Thyroid gland (tissue), 4 donors: ENCODE measurements around the gene SDC4. TPM values are rescaled to one million over a fixed set of nuclear protein-coding genes. Genes with fewer than 3 reads are reported as not detected.

ENCODE experiments used
- DNase-seq, 2 donors: peaks; one replicate each; pipeline ENCODE4 v3.0.0-alpha.2; 2019
- H3K27ac ChIP-seq, 3 donors: fragments of 200-600 bp; sonication (generic); 1 replicate in 2 of 3; 2 replicates in 1 of 3; pipeline ENCODE4 v1.5.1; 2016 to 2019; ENCODE audit warnings: mild to moderate bottlenecking in 1 of 3, moderate library complexity in 1 of 3
- H3K27me3 ChIP-seq: fragments of 200-600 bp; sonication (generic); one replicate; pipeline ENCODE4 v1.5.1; 2019
- H3K36me3 ChIP-seq, 2 donors: fragments of 200-600 bp; sonication (generic); one replicate each; pipeline ENCODE4 v1.5.1; 2016 to 2019
- H3K4me1 ChIP-seq, 2 donors: fragments of 200-600 bp; sonication (generic); one replicate each; pipeline ENCODE4 v1.5.1; 2017 to 2019
- H3K4me3 ChIP-seq, 3 donors: fragments of 200-600 bp; sonication (generic); replicated peaks in 1 of 3; 1 replicate in 2 of 3; 2 replicates in 1 of 3; pipeline ENCODE4 v1.5.1; 2016; ENCODE audit warnings: mild to moderate bottlenecking in 1 of 3
- H3K9me3 ChIP-seq: fragments of 200-600 bp; sonication (generic); one replicate; pipeline ENCODE4 v1.5.1; 2017
- POLR2A ChIP-seq, 2 donors: fragments of 450-650 bp; IDR thresholded peaks; one replicate each; pipeline ENCODE4 v1.6.1; 2017; ENCODE audit warnings: antibody characterized with exemption in 2 of 2, mild to moderate bottlenecking in 2 of 2, moderate library complexity in 1 of 2
- WGBS, 2 donors: methylation state at CpG; one replicate each; pipeline ENCODE4 v1.1.5; 2017; 5-methylcytosine and 5-hydroxymethylcytosine counted together
- intact Hi-C: fragments of 100-400 bp; cut with DNase I; formaldehyde crosslinking; loops from one replicate; pipeline ENCODE4 v1.15.1; 2023
- total RNA-seq, 4 donors: library from RNA; depleted of rRNA; stranded (reverse); fragments of >200 nt; gene quantifications; one replicate each; pipeline ENCODE4 v1.2.3, GENCODE V29; 2016
- TF ChIP-seq, protein P1 (sequence below), 6 experiments: fragments of 200-600 bp in 3 of 6; fragments of 450-650 bp in 3 of 6; sonication (generic) in 3 of 6; IDR thresholded peaks; one replicate each; pipeline ENCODE4 v1.5.1; 2016 to 2019; ENCODE audit warnings: antibody characterized with exemption in 6 of 6, mild to moderate bottlenecking in 2 of 6, inconsistent platforms in 1 of 6, moderate library complexity in 1 of 6

SDC4 gene
- total RNA-seq, 4 donors from 2014 or later = 35.5 to 101 (median 63.3) TPM

DNA sequence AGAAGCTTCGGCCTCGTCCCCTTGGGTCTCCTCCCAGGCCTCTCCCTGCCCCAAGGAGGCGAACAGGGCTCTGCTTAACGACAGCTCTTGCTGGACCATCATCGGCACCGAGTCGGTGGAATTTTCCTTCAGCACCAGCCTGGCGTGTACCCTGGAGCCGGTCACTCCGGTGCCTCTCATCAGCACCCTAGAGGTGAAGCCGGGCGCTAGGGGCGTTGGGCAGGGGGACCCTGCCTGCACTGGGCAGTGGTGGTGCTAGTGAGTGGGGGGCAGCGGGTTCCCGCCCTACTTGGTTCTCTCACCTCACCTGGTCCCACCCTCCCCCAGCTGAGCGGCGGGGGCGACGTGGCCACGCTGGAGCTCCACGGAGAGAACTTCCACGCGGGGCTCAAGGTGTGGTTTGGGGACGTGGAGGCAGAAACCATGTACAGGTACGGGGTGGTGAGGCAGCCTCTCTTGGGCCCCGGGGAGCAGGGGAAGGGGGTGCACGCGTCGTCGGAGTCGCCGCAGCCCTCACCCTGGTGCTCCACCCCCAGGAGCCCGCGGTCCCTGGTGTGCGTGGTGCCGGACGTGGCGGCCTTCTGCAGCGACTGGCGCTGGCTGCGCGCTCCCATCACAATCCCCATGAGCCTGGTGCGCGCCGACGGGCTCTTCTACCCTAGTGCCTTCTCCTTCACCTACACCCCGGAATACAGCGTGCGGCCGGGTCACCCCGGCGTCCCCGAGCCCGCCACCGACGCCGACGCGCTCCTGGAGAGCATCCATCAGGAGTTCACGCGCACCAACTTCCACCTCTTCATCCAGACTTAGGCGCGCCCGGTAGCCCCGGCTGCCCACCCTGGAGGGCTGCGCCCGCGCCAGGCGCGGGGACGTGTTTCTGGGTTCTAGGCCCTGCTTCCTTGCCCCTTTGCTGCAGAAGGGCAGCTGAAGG is 31.8 kb downstream of the SDC4 start:
- H3K4me1 ChIP-seq = peaks cover 0 to 3% of the 10 kb centered on the region in 2 donors
- intact Hi-C loops = loop anchor here (5.0 to 10.0 kb wide), 3 partner anchors 56 to 458 kb away; no protein-coding TSS in a partner anchor
- H3K36me3 ChIP-seq = no peaks in the 10 kb centered on the region
- H3K4me3 ChIP-seq = no peak overlapping the region
- no peak for DNase-seq
- no peaks in the 10 kb centered on the region for H3K9me3 ChIP-seq
- WGBS, 2 donors = 19 to 23% methylated on average over 28 to 51 of the region's 71 CpGs
- H3K27me3 ChIP-seq = no peaks in the 10 kb centered on the region
- no peak for TF ChIP-seq POLR2A (IDR thresholded peaks at IDR 0.05)
- TF ChIP-seq, protein P1, sequence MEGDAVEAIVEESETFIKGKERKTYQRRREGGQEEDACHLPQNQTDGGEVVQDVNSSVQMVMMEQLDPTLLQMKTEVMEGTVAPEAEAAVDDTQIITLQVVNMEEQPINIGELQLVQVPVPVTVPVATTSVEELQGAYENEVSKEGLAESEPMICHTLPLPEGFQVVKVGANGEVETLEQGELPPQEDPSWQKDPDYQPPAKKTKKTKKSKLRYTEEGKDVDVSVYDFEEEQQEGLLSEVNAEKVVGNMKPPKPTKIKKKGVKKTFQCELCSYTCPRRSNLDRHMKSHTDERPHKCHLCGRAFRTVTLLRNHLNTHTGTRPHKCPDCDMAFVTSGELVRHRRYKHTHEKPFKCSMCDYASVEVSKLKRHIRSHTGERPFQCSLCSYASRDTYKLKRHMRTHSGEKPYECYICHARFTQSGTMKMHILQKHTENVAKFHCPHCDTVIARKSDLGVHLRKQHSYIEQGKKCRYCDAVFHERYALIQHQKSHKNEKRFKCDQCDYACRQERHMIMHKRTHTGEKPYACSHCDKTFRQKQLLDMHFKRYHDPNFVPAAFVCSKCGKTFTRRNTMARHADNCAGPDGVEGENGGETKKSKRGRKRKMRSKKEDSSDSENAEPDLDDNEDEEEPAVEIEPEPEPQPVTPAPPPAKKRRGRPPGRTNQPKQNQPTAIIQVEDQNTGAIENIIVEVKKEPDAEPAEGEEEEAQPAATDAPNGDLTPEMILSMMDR (IDR thresholded peaks at IDR 0.05) = no peak
- no peak overlapping the region for H3K27ac ChIP-seq

- H3K4me1 ChIP-seq = peaks cover 0 to 3% of the 10 kb centered on the region in 2 donors
- H3K27me3 ChIP-seq = no peaks in the 10 kb centered on the region
- TF ChIP-seq POLR2A (IDR thresholded peaks at IDR 0.05) = no peak
- TF ChIP-seq, protein P1 (IDR thresholded peaks at IDR 0.05) = no peak
- 85 to 89% methylated on average over 4 of the region's 4 CpGs for WGBS, 2 donors
- no peaks in the 10 kb centered on the region for H3K36me3 ChIP-seq
- no peak for DNase-seq
- no peak overlapping the region for H3K27ac ChIP-seq
- intact Hi-C loops = loop anchor here (5.0 to 10.0 kb wide), 3 partner anchors 57 to 459 kb away; no protein-coding TSS in a partner anchor
- no peak overlapping the region for H3K4me3 ChIP-seq
- no peaks in the 10 kb centered on the region for H3K9me3 ChIP-seq
Measured at GRCh38 chr20:45315672-45316071, 32.6 kb downstream of the SDC4 start.

GRCh38 chr20:45313943-45314342 is 34.3 kb downstream of the SDC4 start:
- Histone ChIP-seq H3K9me3 (no peaks in the 10 kb centered on the region), H3K27ac (no peak overlapping the region), H3K36me3 (no peaks in the 10 kb centered on the region), H3K4me3 (no peak overlapping the region), H3K27me3 (no peaks in the 10 kb centered on the region), H3K4me1 (peaks cover 0 to 3% of the 10 kb centered on the region in 2 donors)
- TF ChIP-seq, protein P1 (IDR thresholded peaks at IDR 0.05) = no peak
- TF ChIP-seq POLR2A (IDR thresholded peaks at IDR 0.05) = no peak
- WGBS, 2 donors = 76 to 87% methylated on average over 11 of the region's 11 CpGs
- no peak for DNase-seq
- intact Hi-C loops = loop anchor here (10.0 kb wide), 1 partner anchor 461 kb away; no protein-coding TSS in a partner anchor

GRCh38 chr20:45313065-45313695 is 35.0 kb downstream of the SDC4 start:
- Histone ChIP-seq H3K27ac (no peak overlapping the region), H3K27me3 (no peaks in the 10 kb centered on the region), H3K4me3 (no peak overlapping the region), H3K4me1 (peaks cover 2 to 6% of the 10 kb centered on the region in 2 donors), H3K36me3 (no peaks in the 10 kb centered on the region), H3K9me3 (no peaks in the 10 kb centered on the region)
- no peak for DNase-seq
- 81 to 82% methylated on average over 8 of the region's 8 CpGs for WGBS, 2 donors
- no peak for TF ChIP-seq POLR2A (IDR thresholded peaks at IDR 0.05)
- TF ChIP-seq, protein P1 (IDR thresholded peaks at IDR 0.05) = no peak
- intact Hi-C loops = loop anchor here (10.0 kb wide), 1 partner anchor 462 kb away; no protein-coding TSS in a partner anchor
